ENCODE measurements around the gene B3GNT3.

B3GNT3 gene

GRCh38 chr19:17860993-17861360 is 66.0 kb downstream of the B3GNT3 start:
- DNase-seq (ENCODE audit: low read depth): no peak

GRCh38 chr19:17861542-17862402 is 66.8 kb downstream of the B3GNT3 start:
- DNase-seq (ENCODE audit: low read depth): no peak

GRCh38 chr19:17862711-17863519 is 68.0 kb downstream of the B3GNT3 start:
- DNase-seq (ENCODE audit: low read depth): no peak
